ENCODE data around the gene ELL2.

The ELL2 gene

GRCh38 chr5:95961617-95962474, at the start of gene ELL2:
TSS of gene ELL2 (minus strand) at chr5:95961851. CDS start at chr5:95961721, 130 bp downstream.
- DNase-seq = peak; percentile 82

- no peak for DNase-seq
Measured at GRCh38 chr5:96008987-96009647, 47.5 kb upstream of the ELL2 start.

- no peak for DNase-seq
Measured at GRCh38 chr5:96008487-96008886, 46.8 kb upstream of the ELL2 start.

- DNase-seq = no peak
Measured at GRCh38 chr5:96007051-96007450, 45.4 kb upstream of the ELL2 start.

GRCh38 chr5:96006291-96006690, 44.6 kb upstream of the ELL2 start:
- DNase-seq = no peak

- DNase-seq = no peak
Measured at GRCh38 chr5:96004754-96005153, 43.1 kb upstream of the ELL2 start.

GRCh38 chr5:96004087-96004486, 42.4 kb upstream of the ELL2 start:
- no peak for DNase-seq

- no peak for DNase-seq
Measured at GRCh38 chr5:96001262-96001661, 39.6 kb upstream of the ELL2 start.

GRCh38 chr5:96000308-96000707, 38.7 kb upstream of the ELL2 start:
- DNase-seq = no peak

GRCh38 chr5:95996904-95997723, 35.5 kb upstream of the ELL2 start:
- DNase-seq = no peak

- no peak for DNase-seq
Measured at GRCh38 chr5:95995962-95996489, 34.4 kb upstream of the ELL2 start.

GRCh38 chr5:95993776-95994175, 32.1 kb upstream of the ELL2 start:
- DNase-seq = no peak

- no peak for DNase-seq
Measured at GRCh38 chr5:95993266-95993665, 31.6 kb upstream of the ELL2 start.

- no peak for DNase-seq
Measured at GRCh38 chr5:95989283-95990048, 27.8 kb upstream of the ELL2 start.

- no peak for DNase-seq
Measured at GRCh38 chr5:95988877-95989276, 27.2 kb upstream of the ELL2 start.

GRCh38 chr5:95988094-95988493, 26.4 kb upstream of the ELL2 start:
- no peak for DNase-seq

GRCh38 chr5:95986937-95987520, 25.4 kb upstream of the ELL2 start:
- no peak for DNase-seq

- no peak for DNase-seq
Measured at GRCh38 chr5:95986001-95986400, 24.4 kb upstream of the ELL2 start.

GRCh38 chr5:95985249-95985648, 23.6 kb upstream of the ELL2 start:
- no peak for DNase-seq

GRCh38 chr5:95984287-95984938, 22.8 kb upstream of the ELL2 start:
- no peak for DNase-seq

- no peak for DNase-seq
Measured at GRCh38 chr5:95983509-95983908, 21.9 kb upstream of the ELL2 start.

GRCh38 chr5:95983080-95983479, 21.4 kb upstream of the ELL2 start:
- DNase-seq = no peak

All from NCI-H446 treated with DMSO at 0.1 percent for 48 hours (cell line).